ENCODE results near the gene CORO6. TPM values are rescaled to one million over a fixed set of nuclear protein-coding genes. Genes with fewer than 3 reads are reported as not detected.

CORO6 gene
- total and polyA plus RNA-seq, 2 of the 4 experiments (the other 2 are of a cell fraction), result 3.4 to 7.6 TPM

DNA sequence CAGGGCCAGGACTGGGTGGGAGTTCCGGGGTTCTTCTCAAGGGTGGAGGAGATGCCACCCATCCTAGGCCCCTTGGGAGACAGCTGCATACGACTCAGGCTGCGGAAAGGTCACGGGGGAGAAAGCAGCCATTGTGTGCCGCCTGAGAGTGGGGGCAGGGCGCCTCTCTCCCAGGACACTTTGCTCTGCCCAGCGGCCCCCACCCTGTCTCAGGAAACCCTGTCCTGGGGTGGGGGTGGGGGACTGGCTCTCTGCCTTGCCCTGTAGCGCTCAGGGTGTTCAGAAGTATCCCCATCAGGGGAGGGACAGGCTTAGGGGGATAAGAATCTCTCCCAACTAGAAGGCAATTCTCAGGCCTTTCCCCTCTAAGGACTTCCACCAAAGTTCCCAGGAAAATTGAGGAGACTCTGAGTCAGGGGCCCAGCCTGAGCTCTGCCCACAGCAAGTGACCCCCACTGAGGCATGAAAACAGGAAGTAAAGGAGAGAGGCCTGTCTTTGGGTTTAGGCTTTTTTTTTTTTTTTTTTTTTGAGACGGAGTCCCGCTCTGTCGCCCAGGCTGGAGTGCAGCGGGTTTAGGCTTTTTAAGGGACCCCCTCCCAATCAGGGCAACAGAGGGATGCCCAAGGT is 38.1 kb downstream of the CORO6 start:
- ATAC-seq (ENCODE audit: low read depth) (no peak), DNase-seq (no peak)
- H4K5ac ChIP-seq (ENCODE audit: low read depth, low read length), result no peak overlapping the region
- H3K23ac ChIP-seq (ENCODE audit: low read depth, low read length), result no peak overlapping the region
- WGBS, 2 experiments (ENCODE audit: extremely low coverage in 2 of 2, insufficient read length in 1 of 2), result no CpG with 5 or more reads among the region's 12 CpGs
- no peak overlapping the region; the same call in 1 of the 2 replicates for H3K27ac ChIP-seq (ENCODE audit: insufficient read depth, low read length)
- H3K27me3 ChIP-seq (ENCODE audit: control insufficient read depth, insufficient read depth, low read length), result no peaks in the 10 kb centered on the region
- intact Hi-C loops (cut with micrococcal nuclease), result no loop called here
- H3K9ac ChIP-seq (ENCODE audit: low read depth, low read length), result no peak overlapping the region
- no peak overlapping the region for H3K56ac ChIP-seq (ENCODE audit: extremely low read depth, insufficient read depth, low read length)
- H4K91ac ChIP-seq (ENCODE audit: insufficient read depth, low read depth, low read length), result no peak overlapping the region
- H3K4me1 ChIP-seq (ENCODE audit: control insufficient read depth, insufficient read depth, low read length), result peaks cover 21% of the 10 kb centered on the region; the same call in 1 of the 2 replicates
- no TSS peak for BruUV-seq (replicated peaks)
- dilution Hi-C loops (cut with HindIII; ENCODE audit: low sequenced_read_pairs, unreplicated experiment), result no loop called here
- no peak overlapping the region for H3K18ac ChIP-seq (ENCODE audit: low read depth, low read length)
- H3K4ac ChIP-seq (ENCODE audit: low read depth, low read length), result no peak overlapping the region
- H2AK5ac ChIP-seq (ENCODE audit: low read depth, low read length), result peak overlapping the region; percentile 0; the same call in 1 of the 2 replicates
- no peak overlapping the region for H2BK5ac ChIP-seq (ENCODE audit: low read depth, low read length, poor library complexity, severe bottlenecking)
- H2AK9ac ChIP-seq (replicated peaks; ENCODE audit: low read depth, low read length, poor library complexity), result peak overlapping the region; percentile 68
- H2BK15ac ChIP-seq (ENCODE audit: low read depth, low read length), result no peak overlapping the region
- CTCF ChIA-PET, result no interaction called here
- no peak overlapping the region for H3K4me3 ChIP-seq (ENCODE audit: insufficient read depth, low read depth, low read length)
- peak overlapping the region; percentile 35; the same call in 1 of the 2 replicates for H3K14ac ChIP-seq (replicated peaks; ENCODE audit: low read depth, low read length)
- H3K9me3 ChIP-seq (ENCODE audit: control insufficient read depth, insufficient read depth, low read length), result no peaks in the 10 kb centered on the region
- H2BK20ac ChIP-seq (ENCODE audit: low read depth, low read length), result no peak overlapping the region
- peaks cover 24% of the 10 kb centered on the region for H3K36me3 ChIP-seq (ENCODE audit: control insufficient read depth, insufficient read depth, low read length)
- H4K8ac ChIP-seq (ENCODE audit: low read depth in 2 of 2, low read length in 2 of 2), result peak overlapping the region in 1 of 2 experiments; percentile 47; a peak in 1 of 4 replicates
- peaks cover 38 to 86% of the 10 kb centered on the region in 2 experiments for H3K79me1 ChIP-seq (ENCODE audit: low read depth in 1 of 2, low read length in 2 of 2)
- H2BK120ac ChIP-seq (ENCODE audit: low read depth, low read length), result no peak overlapping the region
- H3K4me2 ChIP-seq (ENCODE audit: low read depth, low read length), result no peak overlapping the region
- H2AFZ ChIP-seq (replicated peaks; ENCODE audit: low read length, poor library complexity), result no peak overlapping the region
- POLR2A ChIA-PET (ENCODE audit: unreplicated experiment), result no interaction called here
- in situ Hi-C loops (cut with MboI; ENCODE audit: low sequenced_read_pairs), result no loop called here
- H4K20me1 ChIP-seq (ENCODE audit: insufficient read depth, low read length), result peaks cover 65% of the 10 kb centered on the region
- no peak for TF ChIP-seq CHD1 (IDR thresholded peaks at IDR 0.05; ENCODE audit: low read depth, low read length)
- TF ChIP-seq RFX5 (IDR thresholded peaks at IDR 0.05; ENCODE audit: low read depth, low read length), result no peak
- no peak for TF ChIP-seq MAFK (IDR thresholded peaks at IDR 0.05; ENCODE audit: low read depth, low read length)
- no peak for TF ChIP-seq RAD21 (IDR thresholded peaks at IDR 0.05; ENCODE audit: low read length)
- peaks cover 26% of the 10 kb centered on the region for H3K9me1 ChIP-seq (ENCODE audit: insufficient read depth, low read length)
